Endothelial cell of umbilical vein (primary cell): Measurements from ENCODE around the gene LFNG. TPM values are rescaled to one million over a fixed set of nuclear protein-coding genes. Genes with fewer than 3 reads are reported as not detected.

Experiments
- BruUV-seq: library from RNA; stranded (reverse); fragments of 400-500 nt; replicated peaks from 2 replicates; lab custom pipeline; 2021; lab: Mats Ljungman, UMichigan
- CTCF ChIA-PET: fragments of 300-600, 350-600 bp; sonication (Branson Sonifier 250); formaldehyde crosslinking; loops from one replicate; lab custom pipeline; 2021; ENCODE audit warnings: antibody characterized with exemption, inconsistent platforms; lab: Charles Lee
- POLR2A ChIA-PET: fragments of 300-600, 350-600 bp; sonication (Branson Sonifier 250); formaldehyde crosslinking; loops from one replicate; lab custom pipeline; 2021; ENCODE audit warnings: antibody characterized with exemption, inconsistent platforms; lab: Charles Lee
- DNase-seq: peaks from one replicate; pipeline ENCODE4 v3.0.0-alpha.2; 2011; ENCODE audit warnings: low read depth, low spot score
- FAIRE-seq: peaks from 2 replicates; lab custom pipeline; 2011; peaks lifted over from hg19 to GRCh38; lab: Jason Lieb, UNC
- H2AFZ ChIP-seq: 2 replicates; pipeline ENCODE4 v1.6.0; 2012; ENCODE audit warnings: low read depth, low read length, control low read depth, inconsistent platforms
- H3K27ac ChIP-seq: 2 replicates; pipeline ENCODE4 v1.5.1; 2011; ENCODE audit warnings: low read depth, mild to moderate bottlenecking, control low read depth, low read length, moderate library complexity; ENCODE audit not compliant: insufficient read depth
- H3K27me3 ChIP-seq, 2 experiments: 2 replicates each; pipeline versions ENCODE4 v1.6.0 to v1.6.1; 2011; ENCODE audit warnings: low read length in 2 of 2, mixed read lengths in 1 of 2; ENCODE audit not compliant: control insufficient read depth in 2 of 2, insufficient read depth in 2 of 2
- H3K36me3 ChIP-seq, 2 experiments: 2 replicates in 1 of 2; 3 replicates in 1 of 2; pipeline ENCODE4 v1.5.1; 2011; ENCODE audit warnings: low read length in 2 of 2, mild to moderate bottlenecking in 1 of 2, moderate library complexity in 1 of 2; ENCODE audit not compliant: control insufficient read depth in 2 of 2, insufficient read depth in 2 of 2; ENCODE audit errors: extremely low read depth in 1 of 2
- H3K4me1 ChIP-seq: 3 replicates; pipeline ENCODE4 v1.5.1; 2011; ENCODE audit warnings: mild to moderate bottlenecking, low read length; ENCODE audit not compliant: control insufficient read depth, insufficient read depth; ENCODE audit errors: extremely low read depth
- H3K4me2 ChIP-seq: 2 replicates; pipeline ENCODE4 v1.6.1; 2011; ENCODE audit warnings: low read length, control low read depth, mixed read lengths; ENCODE audit not compliant: insufficient read depth
- H3K4me3 ChIP-seq, 3 experiments: fragments of 200-600 bp in 1 of 3; sonication (generic), shearing (Covaris generic) in 1 of 3; replicated peaks in 1 of 3; 2 replicates each; pipeline ENCODE4 v1.5.1; 2011 to 2016; ENCODE audit warnings: control low read depth in 3 of 3, low read length in 3 of 3, mild to moderate bottlenecking in 2 of 3, inconsistent platforms in 1 of 3, low read depth in 1 of 3, moderate library complexity in 1 of 3; ENCODE audit not compliant: insufficient read depth in 1 of 3
- H3K79me2 ChIP-seq: 2 replicates; pipeline ENCODE4 v1.6.0; 2012; ENCODE audit warnings: low read length, inconsistent platforms; ENCODE audit not compliant: control insufficient read depth, insufficient read depth
- H3K9ac ChIP-seq: replicated peaks from 2 replicates; pipeline ENCODE3; 2011; ENCODE audit warnings: low read length, control low read depth; ENCODE audit not compliant: insufficient read depth; ENCODE audit errors: extremely low read depth
- H3K9me1 ChIP-seq: replicated peaks from 3 replicates; pipeline ENCODE4 v1.6.0; 2011; ENCODE audit warnings: mild to moderate bottlenecking, low read length; ENCODE audit not compliant: control insufficient read depth, insufficient read depth; ENCODE audit errors: extremely low read depth
- H3K9me3 ChIP-seq: replicated peaks from 2 replicates; pipeline ENCODE4 v1.5.1; 2012; ENCODE audit warnings: low read length, inconsistent platforms; ENCODE audit not compliant: control insufficient read depth, insufficient read depth
- H4K20me1 ChIP-seq: replicated peaks from 2 replicates; pipeline ENCODE3; 2011; ENCODE audit warnings: mild to moderate bottlenecking, low read length; ENCODE audit not compliant: control insufficient read depth, insufficient read depth; ENCODE audit errors: extremely low read depth
- EZH2 ChIP-seq: IDR thresholded peaks from 2 replicates; pipeline ENCODE4 v1.6.1; 2012; ENCODE audit warnings: borderline replicate concordance, low read depth, mild to moderate bottlenecking, moderate library complexity, low read length, inconsistent platforms; ENCODE audit not compliant: severe bottlenecking
- FOS ChIP-seq: IDR thresholded peaks from 2 replicates; pipeline ENCODE4 v1.6.1; 2011; ENCODE audit warnings: mild to moderate bottlenecking, low read length, moderate library complexity, borderline replicate concordance; ENCODE audit not compliant: insufficient read depth
- GATA2 ChIP-seq: IDR thresholded peaks from 2 replicates; pipeline ENCODE4 v1.7.0; 2011; ENCODE audit warnings: low read depth, mild to moderate bottlenecking, moderate library complexity, mixed read lengths, low read length; ENCODE audit not compliant: insufficient read length, insufficient read depth
- JUN ChIP-seq: IDR thresholded peaks from 2 replicates; pipeline ENCODE4 v1.6.1; 2011; ENCODE audit warnings: borderline replicate concordance, low read depth; ENCODE audit not compliant: insufficient read length, insufficient read depth
- MYC ChIP-seq: IDR thresholded peaks from one replicate; pipeline ENCODE4 v1.6.1; 2011; ENCODE audit warnings: mild to moderate bottlenecking, low read depth, low read length
- POLR2A ChIP-seq: IDR thresholded peaks from 2 replicates; pipeline ENCODE4 v1.6.1; 2012; ENCODE audit warnings: low read depth, mild to moderate bottlenecking, control low read depth, low read length
- POLR2AphosphoS5 ChIP-seq: IDR thresholded peaks from 2 replicates; pipeline ENCODE4 v1.6.1; 2012; ENCODE audit warnings: low read depth, mild to moderate bottlenecking, control low read depth, low read length, moderate library complexity; ENCODE audit not compliant: insufficient read depth
- dilution Hi-C: fragments of 300-500 bp; cut with MboI; formaldehyde crosslinking; loops from one replicate; pipeline ENCODE4 v1.15.0; 2019; ENCODE audit warnings: low sequenced_read_pairs; ENCODE audit not compliant: extremely low pct_ligation_motif_present
- intact Hi-C: fragments of 100-400 bp; cut with micrococcal nuclease; formaldehyde crosslinking; loops from one replicate; pipeline ENCODE4 v1.10.0; 2022
- microRNA-seq: library from miRNA; unstranded; fragments of <30 nt; microRNA quantifications from one replicate; pipeline ENCODE4 v1.2.0, GENCODE V29; 2021; ENCODE audit warnings: borderline number of aligned reads, borderline replicate concordance
- polyA plus RNA-seq, 4 experiments: library from polyadenylated mRNA; depleted of rRNA in 3 of 4; stranded (reverse) in 3 of 4; unstranded in 1 of 4; fragments of >200 nt; gene quantifications; 2 replicates each; pipeline versions ENCODE4 v1.2.1 to v1.2.3, GENCODE V29; 2011 to 2012; ENCODE audit warnings: missing spikeins in 1 of 4
- small RNA-seq: library from RNA; depleted of rRNA; stranded (forward); fragments of <200 nt; gene quantifications from one replicate; pipeline ENCODE3, GENCODE V24; 2012; ENCODE audit warnings: low replicate concordance, low read depth; ENCODE audit not compliant: insufficient read depth, insufficient read length
- total RNA-seq: library from RNA; stranded (reverse); gene quantifications from 2 replicates; pipeline ENCODE4 v1.2.3, GENCODE V29; 2021
- TF ChIP-seq, protein P1 (sequence below): IDR thresholded peaks from 2 replicates; pipeline ENCODE4 v1.6.1; 2011; ENCODE audit not compliant: insufficient read depth, insufficient read length
- TF ChIP-seq, protein P2 (sequence below), 2 donors: IDR thresholded peaks; 1 replicate in 1 of 2; 2 replicates in 1 of 2; pipeline ENCODE4 v1.5.1; 2011; ENCODE audit warnings: low read length in 2 of 2, mild to moderate bottlenecking in 2 of 2, moderate library complexity in 2 of 2, control low read depth in 1 of 2, inconsistent platforms in 1 of 2, low read depth in 1 of 2; ENCODE audit not compliant: insufficient read depth in 1 of 2; ENCODE audit errors: extremely low read depth in 1 of 2

LFNG gene
- total and polyA plus RNA-seq, 2 donors (not counting 3 experiments of a cell fraction or from before 2014, with no cell fraction given) = 12.6 to 13.1 TPM

DNA sequence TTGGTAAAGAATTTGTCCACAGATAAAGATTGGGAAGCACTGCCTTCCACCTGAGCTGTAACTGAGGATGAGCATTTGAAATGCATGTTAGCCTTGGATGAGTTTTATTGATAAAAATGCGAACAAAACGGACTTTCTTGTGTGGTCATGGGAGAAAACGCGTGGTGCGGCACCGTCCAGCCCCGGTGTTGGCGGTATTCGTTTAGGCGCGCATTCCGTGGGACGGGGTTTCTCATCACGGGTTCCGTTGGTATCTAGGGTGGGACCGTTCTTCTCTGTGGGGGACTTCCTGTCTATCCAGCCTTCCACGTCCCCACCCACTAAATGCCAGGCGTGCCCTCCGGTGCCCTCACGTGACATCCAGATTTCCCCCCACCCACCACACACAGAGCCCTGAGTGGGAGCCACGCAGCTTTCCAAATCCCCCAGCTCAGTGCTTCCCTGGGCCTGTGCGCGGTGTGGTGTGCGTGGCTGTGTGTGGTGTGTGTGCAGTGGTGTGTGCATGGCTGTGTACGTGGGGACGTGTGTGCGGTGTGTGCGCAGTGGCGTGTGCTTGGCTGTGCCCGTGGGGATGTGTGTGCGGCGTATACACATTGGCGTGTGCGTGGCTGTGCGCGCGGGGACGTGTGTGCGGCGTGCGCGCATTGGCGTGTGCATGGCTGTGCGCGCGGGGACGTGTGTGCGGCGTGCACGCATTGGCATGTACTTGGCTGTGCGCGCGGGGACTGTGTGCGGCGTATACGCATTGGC lies 57.3 kb downstream of the LFNG start:
- dilution Hi-C loops = no loop called here
- H2AFZ ChIP-seq = no peak overlapping the region
- FAIRE-seq (no peak), DNase-seq (no peak)
- H4K20me1 ChIP-seq = no peaks in the 10 kb centered on the region
- no peaks in the 10 kb centered on the region for H3K9me1 ChIP-seq
- CTCF ChIA-PET = interaction anchor here (0.5 to 1.4 kb wide), 2 partner anchors 32 to 150 kb away, joined by 3 read pairs; no protein-coding TSS in a partner anchor
- POLR2A ChIA-PET = no interaction called here
- intact Hi-C loops = no loop called here
- H3K4me1 ChIP-seq = peaks cover 17% of the 10 kb centered on the region
- H3K4me3 ChIP-seq = no peak overlapping the region
- BruUV-seq = no TSS peak
- no peak overlapping the region for H3K9ac ChIP-seq
- TF ChIP-seq, protein P1, sequence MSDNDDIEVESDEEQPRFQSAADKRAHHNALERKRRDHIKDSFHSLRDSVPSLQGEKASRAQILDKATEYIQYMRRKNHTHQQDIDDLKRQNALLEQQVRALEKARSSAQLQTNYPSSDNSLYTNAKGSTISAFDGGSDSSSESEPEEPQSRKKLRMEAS = no peak
- TF ChIP-seq POLR2A = no peak
- TF ChIP-seq POLR2AphosphoS5 = no peak
- no peak for TF ChIP-seq FOS
- TF ChIP-seq JUN = no peak
- TF ChIP-seq MYC = no peak
- no peak for TF ChIP-seq EZH2
- TF ChIP-seq GATA2 = no peak
- TF ChIP-seq, protein P2, sequence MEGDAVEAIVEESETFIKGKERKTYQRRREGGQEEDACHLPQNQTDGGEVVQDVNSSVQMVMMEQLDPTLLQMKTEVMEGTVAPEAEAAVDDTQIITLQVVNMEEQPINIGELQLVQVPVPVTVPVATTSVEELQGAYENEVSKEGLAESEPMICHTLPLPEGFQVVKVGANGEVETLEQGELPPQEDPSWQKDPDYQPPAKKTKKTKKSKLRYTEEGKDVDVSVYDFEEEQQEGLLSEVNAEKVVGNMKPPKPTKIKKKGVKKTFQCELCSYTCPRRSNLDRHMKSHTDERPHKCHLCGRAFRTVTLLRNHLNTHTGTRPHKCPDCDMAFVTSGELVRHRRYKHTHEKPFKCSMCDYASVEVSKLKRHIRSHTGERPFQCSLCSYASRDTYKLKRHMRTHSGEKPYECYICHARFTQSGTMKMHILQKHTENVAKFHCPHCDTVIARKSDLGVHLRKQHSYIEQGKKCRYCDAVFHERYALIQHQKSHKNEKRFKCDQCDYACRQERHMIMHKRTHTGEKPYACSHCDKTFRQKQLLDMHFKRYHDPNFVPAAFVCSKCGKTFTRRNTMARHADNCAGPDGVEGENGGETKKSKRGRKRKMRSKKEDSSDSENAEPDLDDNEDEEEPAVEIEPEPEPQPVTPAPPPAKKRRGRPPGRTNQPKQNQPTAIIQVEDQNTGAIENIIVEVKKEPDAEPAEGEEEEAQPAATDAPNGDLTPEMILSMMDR (IDR thresholded peaks at IDR 0.05; ENCODE audit: extremely low read depth in 1 of 2, insufficient read depth in 1 of 2, low read depth in 1 of 2, low read length in 2 of 2) = no peak
- peaks cover 0 to 3% of the 10 kb centered on the region in 2 experiments for H3K36me3 ChIP-seq
- H3K79me2 ChIP-seq = no peaks in the 10 kb centered on the region
- no peak overlapping the region for H3K4me2 ChIP-seq
- no peaks in the 10 kb centered on the region for H3K9me3 ChIP-seq
- H3K27ac ChIP-seq = no peak overlapping the region
- H3K27me3 ChIP-seq = no peaks in the 10 kb centered on the region

Small RNA genes within 50 kb of the gene (microRNA-seq; reads per million reads assigned to microRNA genes)
- gene MIR4648 = not detected

Small RNA genes within 50 kb of the gene (small RNA-seq; reads per million reads assigned to genes)
- gene MIR4648 = not detected

Other genes starting within 250 kb of the LFNG start
- 41.4 and 50.3 TPM in 2 replicates for gene SNX8, start 205.3 kb upstream of the LFNG start, total RNA-seq
- gene SNX8, start 205.3 kb upstream of the LFNG start, polyA plus RNA-seq = 24.5 and 49.1 TPM in 2 replicates
- 198 and 207 TPM in 2 replicates for gene EIF3B, start 164.9 kb upstream of the LFNG start, total RNA-seq
- gene EIF3B, start 164.9 kb upstream of the LFNG start, polyA plus RNA-seq = 104 and 107 TPM in 2 replicates
- 28.8 and 30.2 TPM in 2 replicates for gene CHST12, start 116.2 kb upstream of the LFNG start, total RNA-seq
- 52.6 and 77.7 TPM in 2 replicates for gene CHST12, start 116.2 kb upstream of the LFNG start, polyA plus RNA-seq
- gene GRIFIN, start 43.4 kb upstream of the LFNG start, total RNA-seq = not detected in 2 replicates
- not detected in 2 replicates for gene GRIFIN, start 43.4 kb upstream of the LFNG start, polyA plus RNA-seq
- gene BRAT1, start 35.8 kb downstream of the LFNG start, total RNA-seq = 31.6 and 32.2 TPM in 2 replicates
- gene BRAT1, start 35.8 kb downstream of the LFNG start, polyA plus RNA-seq = 31.1 and 40.3 TPM in 2 replicates
- gene IQCE, start 39.2 kb downstream of the LFNG start, total RNA-seq = 11.3 and 14.5 TPM in 2 replicates
- 4.8 and 4.9 TPM in 2 replicates for gene IQCE, start 39.2 kb downstream of the LFNG start, polyA plus RNA-seq
- 277 and 280 TPM in 2 replicates for gene TTYH3, start 112.2 kb downstream of the LFNG start, total RNA-seq
- gene TTYH3, start 112.2 kb downstream of the LFNG start, polyA plus RNA-seq = 143 and 192 TPM in 2 replicates
- gene AMZ1, start 168.4 kb downstream of the LFNG start, total RNA-seq = not detected in 2 replicates
- gene AMZ1, start 168.4 kb downstream of the LFNG start, polyA plus RNA-seq = not detected in 2 replicates